Stimulated activated CD8-positive, alpha-beta memory T cell treated with anti-CD3 and anti-CD28 coated beads, Interleukin-12 subunit alpha, Interleukin-12 subunit beta, amount 100 ng/mL, for 4 hours (primary cell): ENCODE data around the gene NCKAP5.

ENCODE experiments used
- DNase-seq: peaks from one replicate; pipeline ENCODE4 v3.0.0-alpha.2; 2020; ENCODE audit warnings: low read depth

Gene NCKAP5

DNA sequence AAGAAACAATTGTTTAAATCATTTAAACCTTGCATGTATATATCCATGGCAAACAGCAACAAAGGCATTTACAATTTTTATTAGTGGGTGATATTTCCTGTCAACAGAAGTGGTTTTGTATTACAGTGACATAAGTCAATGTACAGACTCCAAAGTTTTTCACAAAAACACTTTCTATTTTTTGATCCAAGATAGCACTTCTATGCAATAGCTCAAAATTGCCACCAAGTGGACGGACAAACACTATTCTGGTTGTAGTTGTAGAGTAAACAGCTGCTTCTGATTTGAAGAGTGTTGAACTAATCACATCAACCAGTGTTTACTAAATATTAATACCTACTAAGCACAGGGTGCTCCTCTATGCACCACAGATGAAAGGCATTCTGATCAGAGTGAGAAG is 421.4 kb downstream of the NCKAP5 start:
- DNase-seq, result no peak

DNA sequence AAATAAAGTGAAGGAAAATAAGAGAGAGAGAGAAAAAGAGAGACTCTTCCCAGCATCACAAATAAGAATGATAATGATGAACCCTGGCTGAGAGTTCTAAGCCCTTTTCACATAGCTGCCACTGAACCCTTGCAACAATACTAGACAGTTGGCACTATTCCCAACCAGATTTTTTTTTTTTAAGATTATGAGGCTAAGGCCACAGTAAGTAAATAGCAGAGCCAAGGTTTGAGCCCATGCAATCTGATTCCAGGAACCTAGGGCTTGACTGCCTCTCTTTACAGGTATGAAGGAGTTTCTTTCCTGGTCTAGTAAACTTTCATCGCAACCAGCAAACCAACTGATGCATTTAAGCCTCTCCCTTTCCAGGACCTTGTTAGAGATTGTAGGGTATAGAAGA is 424.6 kb downstream of the NCKAP5 start:
- DNase-seq, result no peak

DNA sequence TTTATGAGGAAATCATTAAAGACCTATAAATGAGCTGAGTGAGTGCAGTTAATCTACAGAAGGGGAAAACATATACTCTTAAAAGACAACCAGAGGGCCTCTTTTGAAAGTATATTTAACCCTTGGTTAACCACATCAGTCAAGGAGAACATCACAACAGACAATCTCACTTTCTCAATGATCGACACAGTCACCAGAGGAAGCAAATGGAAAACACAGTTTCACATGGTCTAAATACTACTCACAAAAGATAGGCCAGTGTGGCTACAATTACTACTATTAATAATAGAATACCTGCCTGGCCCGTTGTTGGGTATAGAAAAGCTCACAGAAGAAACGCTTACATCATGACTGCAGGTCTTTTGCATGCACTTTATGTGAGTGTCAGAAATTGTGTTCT is 426.2 kb downstream of the NCKAP5 start:
- no peak for DNase-seq

DNA sequence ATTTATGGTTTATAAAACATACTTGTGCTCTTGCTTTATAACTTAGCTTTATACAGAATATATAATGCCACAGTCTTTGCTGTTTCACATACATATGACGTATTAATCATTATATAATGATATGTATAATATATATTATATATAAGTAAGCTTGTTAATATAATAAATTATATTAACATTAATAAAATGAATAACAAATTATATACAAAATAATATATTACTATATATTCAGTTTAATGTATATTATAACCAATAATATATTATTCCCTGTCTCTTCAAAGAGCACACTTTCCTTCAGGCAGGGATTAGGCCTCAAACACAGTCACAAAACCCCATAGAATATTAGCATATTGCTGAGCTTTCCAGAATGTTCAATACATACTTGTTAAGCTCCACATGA is 427.6 kb downstream of the NCKAP5 start:
- no peak for DNase-seq

DNA sequence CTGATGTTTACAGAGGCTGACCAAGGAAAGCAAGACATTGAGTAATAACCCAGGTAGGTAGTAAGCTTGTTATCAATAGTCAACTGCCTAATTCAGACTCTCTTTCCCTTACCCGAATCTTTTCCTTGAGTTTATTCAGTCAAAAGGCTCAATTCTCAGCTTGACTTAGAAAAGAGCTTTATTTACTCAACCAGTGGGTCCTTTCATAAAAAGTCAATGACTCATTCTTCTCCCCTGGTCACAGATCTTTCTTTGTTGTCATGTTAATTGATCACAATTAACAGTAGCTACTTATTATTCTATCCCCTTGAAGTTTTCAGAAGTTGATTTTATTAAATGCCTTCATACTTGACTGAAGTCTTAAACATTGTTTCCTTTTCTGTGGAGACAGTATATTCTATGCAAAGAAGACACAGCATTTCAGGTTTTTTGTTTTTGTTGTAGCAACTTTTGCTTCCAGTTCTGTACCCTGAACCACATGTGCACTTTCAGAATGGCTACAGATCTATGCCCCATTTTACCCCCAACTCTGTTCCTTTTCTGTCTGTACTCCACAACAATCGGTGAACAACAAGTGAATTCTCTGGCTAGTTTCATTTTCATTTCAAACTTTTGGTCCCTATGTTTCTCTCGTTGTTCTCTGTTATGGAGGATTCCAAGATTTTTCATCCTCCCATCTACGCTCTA is 428.3 kb downstream of the NCKAP5 start:
- no peak for DNase-seq

DNA sequence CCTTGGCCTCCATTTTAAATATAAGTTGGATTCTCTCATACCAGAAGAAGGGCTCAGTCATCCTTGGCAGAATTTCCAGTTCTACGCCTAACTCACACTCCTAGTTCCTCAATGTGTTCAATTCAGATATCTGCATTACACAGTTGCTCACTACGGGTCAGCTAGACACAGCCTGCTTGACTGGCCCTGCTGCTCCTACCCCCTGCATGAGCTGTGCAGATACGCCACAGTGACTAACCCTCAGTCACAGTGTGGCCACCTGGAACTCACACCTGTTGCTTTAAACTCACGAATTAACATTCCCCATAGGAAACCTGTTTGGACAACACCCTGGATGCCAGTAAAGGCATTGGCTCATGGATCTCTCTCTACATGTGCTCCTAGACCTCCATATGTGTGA is 429.6 kb downstream of the NCKAP5 start:
- DNase-seq, result no peak

DNA sequence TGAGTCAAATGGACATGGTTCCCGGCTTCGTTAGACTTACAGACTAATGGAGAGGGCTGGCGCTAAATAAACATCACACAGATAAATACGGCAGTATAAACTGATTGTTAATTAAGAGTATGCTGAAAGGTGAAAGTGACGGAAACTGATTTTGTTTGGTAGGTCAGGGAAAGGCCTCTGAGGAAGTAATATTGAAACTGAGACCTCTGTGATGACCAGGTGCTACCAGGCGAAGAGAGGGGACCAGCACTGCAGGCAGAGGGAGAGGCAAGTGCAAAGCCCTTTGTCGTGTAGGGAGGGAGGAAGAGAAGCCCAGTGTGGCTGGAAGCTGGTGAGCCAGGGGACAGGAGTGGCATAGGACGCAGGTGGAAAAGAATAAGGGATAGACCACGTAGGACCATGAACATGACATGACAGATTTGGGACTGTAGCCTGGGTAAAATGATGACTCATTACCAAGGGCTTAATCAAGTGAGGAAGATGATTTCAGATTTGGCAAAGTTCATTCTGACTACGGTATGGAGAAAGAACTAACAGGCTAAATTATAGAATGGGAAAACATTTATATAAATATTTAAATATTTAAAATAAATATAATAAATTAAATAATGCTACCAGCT is 433.1 kb downstream of the NCKAP5 start:
- no peak for DNase-seq

DNA sequence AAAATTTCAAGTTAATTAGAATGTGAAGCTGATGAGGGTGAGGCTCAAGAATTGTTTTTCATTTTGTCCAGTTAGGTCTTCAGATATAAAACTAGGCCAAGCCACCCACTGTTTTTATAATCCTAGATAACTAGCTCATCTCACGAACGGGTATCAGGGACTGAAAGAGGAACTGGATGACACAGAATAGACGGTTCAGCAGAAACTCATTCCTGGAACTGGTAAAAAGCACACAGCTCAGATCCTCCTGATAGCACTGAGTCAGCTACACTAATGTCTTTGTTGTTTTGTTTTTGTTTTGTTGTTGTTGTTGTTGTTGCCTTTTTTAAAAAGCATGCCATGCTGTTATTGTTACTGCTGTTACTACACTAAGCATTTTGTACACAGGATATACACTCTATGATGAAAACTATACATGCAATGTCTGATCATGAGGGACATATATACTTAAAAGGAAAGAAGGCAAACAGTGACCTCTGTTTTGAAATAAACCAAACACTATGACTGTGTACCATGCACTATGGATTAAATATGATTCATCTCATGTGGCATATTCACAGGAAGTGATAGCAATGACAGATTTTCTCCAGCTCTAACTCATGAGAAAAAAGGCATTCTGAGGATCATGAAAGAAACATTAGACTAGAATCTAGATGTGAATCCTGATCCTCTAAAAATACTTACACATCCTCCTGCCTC is 437.6 kb downstream of the NCKAP5 start:
- DNase-seq, result no peak

DNA sequence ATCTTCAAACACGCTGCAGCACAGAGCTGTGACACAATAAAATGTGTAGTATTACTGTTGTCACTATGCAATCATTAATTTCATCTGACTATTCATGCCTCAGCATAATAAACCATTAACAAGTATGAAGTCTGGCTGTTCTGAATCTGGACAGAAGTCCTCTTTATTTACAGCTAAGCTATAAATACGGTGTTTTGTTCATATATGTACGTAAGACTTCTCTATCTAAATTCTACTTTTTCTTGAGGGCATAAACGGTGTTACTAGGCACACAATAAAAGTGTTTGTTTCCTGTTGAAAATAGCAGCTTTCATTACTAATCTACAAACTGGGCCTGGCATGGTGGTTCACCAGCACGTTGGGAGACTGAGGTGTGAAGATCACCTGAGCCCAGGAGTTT is 443.8 kb downstream of the NCKAP5 start:
- no peak for DNase-seq

DNA sequence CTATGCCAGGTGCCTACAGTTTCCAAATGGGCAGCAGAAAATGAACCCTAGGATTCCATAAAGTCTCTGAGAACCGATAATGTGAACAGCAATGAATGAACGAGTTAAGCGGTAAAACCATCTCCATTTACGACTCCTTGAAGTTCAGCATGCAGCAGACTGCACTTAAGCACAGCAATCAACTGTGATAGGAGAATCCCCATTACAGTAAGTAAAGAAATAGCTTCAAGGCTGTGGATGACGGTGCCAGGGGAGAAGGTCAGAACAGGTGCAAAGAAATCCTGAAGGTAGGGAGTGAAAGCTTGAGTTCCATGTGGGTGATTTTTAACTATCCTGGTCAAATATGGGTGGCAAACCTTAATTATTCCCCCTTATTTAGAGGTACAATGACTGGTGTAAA is 444.4 kb downstream of the NCKAP5 start:
- DNase-seq, result no peak

DNA sequence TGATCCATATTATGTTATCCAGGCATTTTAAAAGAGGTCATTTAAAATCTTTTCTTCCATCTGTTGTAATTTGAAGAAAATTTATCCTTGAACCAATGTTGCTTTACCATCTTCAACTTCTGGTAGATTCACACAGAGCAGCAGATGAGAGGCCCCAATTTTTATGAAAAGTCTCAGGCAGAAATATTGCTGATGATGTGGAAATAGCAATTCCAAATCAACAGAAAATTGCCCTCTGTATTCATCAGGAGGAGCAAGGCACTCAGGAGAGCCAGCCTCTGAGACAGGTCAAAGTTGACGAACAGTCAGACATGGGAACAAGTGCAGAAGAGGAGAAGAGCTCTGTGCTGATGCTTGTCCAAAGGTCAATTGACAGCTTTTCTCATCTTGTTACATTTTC is 444.9 kb downstream of the NCKAP5 start:
- no peak for DNase-seq

DNA sequence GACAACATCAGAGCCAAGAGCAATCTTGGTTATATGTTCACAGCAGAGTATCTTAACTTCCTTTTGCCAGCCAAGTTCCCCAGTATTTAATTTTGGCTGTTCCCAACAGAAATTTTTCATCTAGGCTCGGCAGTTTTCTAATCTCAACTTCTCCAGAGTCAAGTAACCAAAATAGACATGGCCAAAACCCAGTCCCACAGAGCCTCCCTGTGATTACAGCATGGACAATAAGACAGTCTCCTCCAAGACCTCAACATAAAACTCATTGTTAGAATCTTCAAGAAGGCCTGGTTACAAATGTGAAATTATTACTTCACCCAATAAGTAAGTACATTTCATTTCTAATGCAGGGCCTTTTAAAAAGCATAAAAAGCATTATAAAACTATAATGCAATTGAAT is 445.7 kb downstream of the NCKAP5 start:
- DNase-seq, result no peak

DNA sequence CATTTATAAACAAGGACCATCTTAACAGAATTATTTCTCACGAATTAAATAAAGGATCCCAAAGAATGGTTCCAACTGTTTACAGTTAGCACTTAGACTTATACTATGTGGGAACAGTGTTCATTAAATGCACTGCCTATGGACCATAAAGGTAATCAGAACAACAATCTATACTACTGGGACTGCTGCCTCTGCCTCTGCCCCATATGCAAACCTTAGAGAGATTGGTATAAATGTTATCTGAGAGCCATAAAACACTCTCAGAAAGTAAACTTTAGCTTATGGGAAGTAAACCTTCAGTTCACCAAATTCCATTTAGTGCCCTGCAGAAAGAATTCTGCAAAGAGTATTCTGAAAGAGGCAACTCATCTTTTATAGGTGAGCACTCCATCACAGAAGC is 448.0 kb downstream of the NCKAP5 start:
- no peak for DNase-seq

DNA sequence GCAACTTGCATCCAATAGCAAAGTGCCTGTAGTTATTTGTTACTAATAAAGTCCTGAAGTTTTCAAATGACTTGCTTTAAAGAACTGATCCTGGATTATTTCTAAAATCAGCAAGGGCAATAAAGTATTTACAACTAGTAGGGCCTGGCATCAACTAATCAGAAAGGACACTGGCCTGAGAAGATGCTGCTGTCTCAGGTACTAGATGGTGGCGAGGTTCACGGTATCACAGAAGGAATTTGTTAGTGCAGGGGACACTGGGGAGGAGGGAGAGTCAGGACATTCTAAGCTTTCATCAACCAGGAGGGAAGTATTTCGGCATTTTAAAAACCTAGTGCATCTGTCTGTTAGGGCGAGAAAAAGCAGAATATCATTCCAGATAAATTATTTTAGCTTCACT is 458.1 kb downstream of the NCKAP5 start:
- DNase-seq, result no peak

DNA sequence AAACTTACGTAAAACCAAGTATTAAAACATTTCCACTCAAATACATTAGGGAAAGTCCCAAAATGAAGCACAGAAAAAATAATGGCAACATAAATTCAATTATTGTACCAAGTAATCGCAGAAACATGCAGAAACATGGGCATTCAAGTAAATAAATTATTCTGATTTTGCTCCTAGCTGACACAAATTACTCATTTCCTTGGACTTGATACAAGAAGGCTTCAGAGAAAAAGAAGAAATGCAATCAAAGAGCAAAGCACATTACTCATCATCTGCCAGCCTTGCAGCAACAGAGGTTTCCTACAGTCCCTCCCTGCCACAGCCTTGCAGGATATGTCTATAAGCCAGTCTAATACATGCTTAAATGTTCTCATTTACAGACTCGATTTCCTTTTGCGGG is 458.5 kb downstream of the NCKAP5 start:
- no peak for DNase-seq

DNA sequence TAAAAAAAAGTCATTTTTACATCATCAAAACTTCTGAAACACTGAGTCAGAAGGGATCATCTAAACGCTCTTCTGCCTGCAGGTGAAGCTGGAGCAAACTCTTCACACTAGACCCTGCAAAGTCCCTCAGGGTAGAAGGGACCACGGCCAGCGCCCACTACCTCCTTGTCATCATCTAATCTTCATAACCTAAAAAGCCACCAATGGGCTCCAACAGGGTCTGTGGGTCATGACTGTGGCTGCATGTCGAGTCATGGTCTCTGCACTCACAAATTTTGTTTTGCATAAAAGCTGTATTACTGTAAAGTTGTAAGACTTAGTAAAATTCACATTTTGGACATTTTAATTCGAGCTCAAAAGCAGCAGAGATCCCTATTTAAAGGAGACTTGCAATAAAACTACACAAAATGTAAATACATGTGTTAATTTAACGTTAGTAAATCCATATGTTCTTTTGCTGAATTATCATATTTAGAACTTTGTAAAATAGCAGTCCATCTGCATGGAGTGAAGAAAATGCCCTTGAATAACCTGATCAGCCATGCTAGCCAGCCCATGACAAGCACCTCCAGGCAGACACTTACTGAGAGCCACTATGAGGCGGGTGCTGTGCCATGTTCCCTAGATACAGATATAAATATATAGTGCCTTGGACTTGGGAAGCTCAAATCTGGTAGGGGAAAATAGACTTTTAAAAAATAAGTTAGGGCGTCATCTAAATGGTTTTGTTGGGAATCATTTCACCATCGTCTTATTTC is 461.0 kb downstream of the NCKAP5 start:
- no peak for DNase-seq

DNA sequence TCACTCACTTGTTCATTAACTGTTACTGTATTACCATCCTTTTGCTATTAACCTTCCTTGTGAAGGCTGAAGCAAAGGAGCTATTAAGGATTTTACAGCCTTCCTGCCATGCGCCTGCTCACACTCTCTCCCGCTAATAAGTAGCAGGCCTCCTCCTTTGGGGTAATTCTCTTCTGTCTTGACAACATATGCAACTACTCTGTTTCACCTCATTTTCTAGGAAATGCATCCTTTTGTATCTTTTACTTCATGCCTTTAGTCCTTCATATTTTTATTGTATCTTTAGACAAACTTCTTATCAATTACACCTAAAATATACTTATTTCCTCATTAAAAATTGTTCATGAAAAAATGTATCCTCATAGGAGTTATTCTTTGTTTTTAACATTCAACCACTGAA is 463.4 kb downstream of the NCKAP5 start:
- no peak for DNase-seq

DNA sequence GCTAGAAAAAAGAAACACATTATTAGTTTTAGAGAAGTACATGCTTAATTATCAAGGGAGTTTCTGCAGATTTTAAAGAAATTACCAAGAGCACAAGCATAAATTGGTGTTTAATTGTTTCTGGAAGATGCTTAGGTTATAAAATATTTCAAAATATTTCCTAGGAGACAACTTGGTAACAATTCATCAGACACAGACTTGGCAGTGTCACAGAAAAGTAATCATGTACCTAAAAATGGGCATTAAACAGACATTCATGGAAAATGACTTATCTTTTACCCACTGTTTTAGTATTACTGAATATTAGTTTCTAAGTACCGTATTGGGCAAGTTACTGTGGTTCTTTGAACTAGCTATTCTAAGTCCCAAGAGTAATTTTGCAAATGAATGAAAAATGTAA is 469.5 kb downstream of the NCKAP5 start:
- no peak for DNase-seq

DNA sequence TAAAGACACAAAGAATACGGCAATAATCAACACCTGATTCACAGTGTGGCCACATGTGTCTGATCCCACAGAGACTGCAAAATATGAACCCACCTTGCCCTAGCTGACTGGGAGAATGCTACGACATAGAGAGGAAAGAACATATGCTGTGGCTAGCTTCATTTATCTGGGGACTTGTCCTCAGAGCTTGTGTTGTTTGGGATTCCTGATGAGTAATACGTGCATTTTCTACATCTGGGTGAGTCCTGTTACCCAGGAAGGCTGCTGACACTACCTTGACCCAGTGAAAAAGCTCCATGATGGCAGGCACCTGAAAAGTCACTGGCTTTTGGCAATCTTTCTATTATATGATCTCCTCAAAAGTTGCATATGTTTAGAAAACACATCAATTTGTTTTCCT is 470.6 kb downstream of the NCKAP5 start:
- no peak for DNase-seq

DNA sequence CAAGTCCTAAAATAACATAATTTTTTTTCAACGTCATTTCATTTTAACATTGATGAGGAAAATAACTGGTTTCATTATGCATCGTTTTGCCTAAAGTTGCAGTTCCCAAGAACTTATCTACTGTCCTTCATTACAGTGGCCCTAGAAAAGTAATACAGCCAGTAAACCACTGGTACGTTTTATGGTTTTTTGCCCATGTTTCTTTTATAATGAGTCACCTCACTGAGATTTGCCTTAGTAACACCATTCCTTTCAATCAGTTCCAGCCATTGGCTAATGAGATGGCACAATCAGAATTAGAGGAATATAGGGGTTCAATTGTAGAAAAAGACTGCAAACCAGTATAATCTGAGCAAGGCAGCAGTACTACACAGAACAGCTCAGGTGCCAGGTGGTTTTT is 475.7 kb downstream of the NCKAP5 start:
- no peak for DNase-seq

DNA sequence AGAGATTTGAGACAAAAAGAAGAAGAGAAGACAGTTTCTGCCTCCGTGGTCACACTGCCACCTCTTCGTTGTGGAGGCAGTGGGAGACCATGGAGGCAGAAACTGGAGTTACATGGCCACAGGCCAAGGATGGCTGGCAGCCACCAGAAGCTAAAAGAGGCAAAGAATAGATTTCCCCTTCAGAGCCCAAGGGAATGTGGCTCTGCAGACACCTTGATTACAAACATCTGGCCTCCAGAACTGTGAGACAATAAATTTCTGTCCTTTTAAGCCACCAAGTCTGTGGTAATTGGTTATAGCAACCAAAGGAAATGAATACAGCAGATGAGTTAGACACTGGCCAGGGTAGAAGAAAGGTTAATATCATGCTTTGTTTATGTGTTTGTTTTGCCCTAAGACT is 477.9 kb downstream of the NCKAP5 start:
- DNase-seq, result no peak

DNA sequence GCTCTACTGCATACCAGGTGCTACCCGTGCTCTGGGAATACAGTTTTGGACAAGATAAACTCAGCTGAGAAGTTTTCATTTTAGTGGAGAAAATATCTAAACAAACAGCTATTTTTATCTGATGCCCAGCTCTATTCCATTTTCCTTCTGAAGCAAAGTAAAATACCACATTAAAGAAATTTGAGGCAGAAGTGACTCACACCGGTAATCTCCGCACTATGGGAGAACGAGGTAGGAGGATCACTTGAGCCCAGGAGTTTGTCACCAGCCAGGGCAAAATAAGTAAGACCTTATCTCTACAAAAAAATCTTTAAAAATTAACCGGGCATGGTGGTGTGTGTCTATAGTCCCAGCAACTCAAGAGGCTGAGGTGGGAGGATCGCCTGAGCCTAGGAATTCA is 482.1 kb downstream of the NCKAP5 start:
- DNase-seq, result no peak

DNA sequence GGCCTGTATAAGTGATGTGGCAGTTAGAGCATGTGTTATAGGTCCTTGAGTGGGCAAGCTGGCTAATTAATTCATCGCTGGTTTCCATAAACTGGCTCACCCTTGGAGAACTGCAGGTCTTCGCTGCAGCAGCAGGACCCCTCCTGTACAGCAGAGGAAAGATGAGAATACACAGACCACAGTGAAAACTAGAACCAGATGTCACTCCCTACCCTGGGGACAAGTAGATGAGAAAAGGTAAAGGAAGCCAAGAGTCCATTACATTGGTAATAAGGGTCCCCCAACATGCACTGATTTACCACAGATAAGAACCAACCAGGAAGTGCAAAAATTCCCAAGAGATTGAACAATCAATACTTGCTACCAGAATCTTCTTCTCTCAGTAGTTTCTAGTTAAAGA is 482.6 kb downstream of the NCKAP5 start:
- DNase-seq, result no peak
